Activated CD8-positive, alpha-beta memory T cell treated with anti-CD3 and anti-CD28 coated beads, Interleukin-2, amount 50 U/mL, for 24 hours (primary cell): ENCODE results near the gene ZNHIT3.

Experiments
- DNase-seq: peaks from one replicate; pipeline ENCODE4 v3.0.0-alpha.2; 2020; ENCODE audit errors: extremely low read depth

ZNHIT3 gene

DNA sequence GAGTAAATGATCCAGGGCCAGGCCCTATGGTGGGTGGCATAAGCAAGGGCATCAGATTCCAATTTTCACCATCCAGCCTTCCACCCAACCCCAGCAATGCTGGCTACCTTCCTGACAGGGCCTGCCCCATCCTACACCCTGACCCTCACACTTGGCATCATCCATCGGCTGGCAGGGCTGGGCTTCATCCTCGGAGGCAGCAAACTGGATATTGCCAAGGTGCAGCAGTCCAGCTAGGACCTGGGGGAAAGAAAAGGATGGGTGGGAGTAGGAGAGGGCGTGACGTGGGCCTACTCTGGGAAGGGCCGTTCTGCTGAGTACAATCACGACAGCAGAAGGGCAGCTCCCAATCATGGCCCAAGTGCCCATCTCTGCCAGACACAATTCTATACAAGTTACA is 24.7 kb downstream of the ZNHIT3 start:
- DNase-seq, result no peak

DNA sequence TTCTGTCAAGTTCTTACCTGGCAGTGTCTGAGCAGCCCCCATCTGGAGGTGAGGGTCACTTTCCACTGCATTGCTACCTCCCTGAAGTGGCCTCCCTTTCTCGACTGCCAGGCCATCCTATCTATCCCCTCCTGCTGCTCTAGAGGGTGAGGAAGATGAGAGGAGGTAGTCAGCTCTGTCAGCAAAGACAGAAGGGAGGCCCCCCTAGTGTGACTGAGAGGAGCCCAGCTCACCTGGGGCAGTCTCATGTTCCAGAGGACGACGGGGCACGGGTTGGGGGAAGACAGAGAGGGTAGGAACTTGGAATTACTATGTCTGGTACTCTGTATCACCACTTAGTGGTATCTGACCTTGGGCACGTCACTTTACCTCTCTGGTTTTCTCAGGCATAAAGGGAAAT is 26.2 kb downstream of the ZNHIT3 start:
- no peak for DNase-seq

DNA sequence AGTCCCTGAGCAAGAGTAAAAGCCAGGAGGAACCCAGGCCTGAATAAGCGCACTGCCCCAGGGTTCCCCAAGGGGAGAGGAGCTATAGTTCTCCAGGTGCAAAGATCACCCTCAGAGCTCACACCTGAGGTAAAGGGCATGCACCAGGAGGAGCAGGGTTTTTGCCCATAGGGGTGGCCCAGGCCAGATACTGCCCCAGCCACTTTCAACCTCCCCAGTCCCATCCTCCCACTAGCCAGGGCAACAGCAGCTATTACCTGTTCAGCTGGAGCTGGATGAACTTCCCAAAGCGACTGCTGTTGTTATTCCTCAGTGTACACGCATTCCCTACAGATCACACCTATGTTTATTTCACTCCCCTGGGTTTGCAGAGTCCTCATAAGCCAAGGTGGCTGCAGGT is 28.4 kb downstream of the ZNHIT3 start:
- no peak for DNase-seq

DNA sequence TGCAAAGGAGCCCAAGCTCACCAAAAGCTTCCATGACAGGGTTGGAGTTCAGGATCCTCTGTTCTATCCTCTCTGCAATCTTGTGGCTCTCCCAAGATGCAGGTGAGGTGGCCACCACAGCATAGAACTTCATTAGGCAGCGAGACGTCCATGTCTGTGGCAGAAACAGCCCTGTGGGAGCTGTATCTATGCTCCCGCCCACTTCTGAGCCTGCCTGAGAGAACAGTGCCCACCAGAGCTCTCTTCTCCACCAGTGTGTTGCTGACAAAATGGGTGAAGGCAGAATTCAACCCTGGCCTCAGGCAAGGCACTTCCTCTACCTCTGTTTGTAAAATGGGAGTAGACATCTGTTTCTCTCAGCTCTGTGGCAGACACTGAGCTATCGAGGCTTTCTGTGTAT is 29.4 kb downstream of the ZNHIT3 start:
- no peak for DNase-seq

DNA sequence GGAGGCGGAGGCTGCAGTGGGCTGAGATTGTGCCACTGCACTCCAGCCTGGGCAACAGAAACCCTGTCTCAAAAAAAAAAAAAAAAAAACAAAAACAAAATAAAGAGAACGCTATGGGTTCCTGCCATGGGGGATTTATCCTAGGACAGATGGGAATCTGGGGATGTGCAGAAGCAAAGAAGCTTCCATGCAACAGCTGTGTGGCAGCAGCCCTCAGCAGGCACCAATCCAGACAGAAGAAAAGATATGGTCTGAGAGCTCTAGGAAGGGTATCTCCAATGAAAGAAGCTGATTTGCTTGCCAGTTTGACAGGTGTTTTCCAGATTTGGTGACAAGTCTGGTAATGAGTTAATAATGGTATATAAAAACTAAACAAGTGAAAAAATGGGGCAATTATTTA is 36.6 kb downstream of the ZNHIT3 start:
- no peak for DNase-seq

DNA sequence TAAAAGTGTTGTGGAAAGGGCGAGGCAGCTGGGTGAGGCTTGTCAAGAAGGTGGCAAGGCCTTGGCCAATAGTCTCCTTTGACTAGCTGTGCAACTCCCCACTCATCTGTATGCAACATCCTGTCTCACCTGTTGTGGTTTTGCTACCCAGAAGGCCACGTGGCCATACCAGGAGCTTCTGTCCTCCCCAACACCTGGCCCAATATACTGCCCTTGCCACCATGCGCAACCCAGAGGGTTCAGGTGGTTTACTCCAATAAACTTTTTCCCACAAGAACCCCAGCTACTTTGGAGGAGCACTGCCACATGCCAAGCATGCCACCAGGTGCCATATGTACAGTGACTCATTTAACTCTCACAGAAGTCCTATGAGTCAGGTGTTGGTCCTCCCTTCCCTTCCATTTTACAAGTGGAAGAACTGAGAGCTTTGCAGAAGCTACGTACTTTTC is 38.0 kb downstream of the ZNHIT3 start:
- DNase-seq, result no peak

DNA sequence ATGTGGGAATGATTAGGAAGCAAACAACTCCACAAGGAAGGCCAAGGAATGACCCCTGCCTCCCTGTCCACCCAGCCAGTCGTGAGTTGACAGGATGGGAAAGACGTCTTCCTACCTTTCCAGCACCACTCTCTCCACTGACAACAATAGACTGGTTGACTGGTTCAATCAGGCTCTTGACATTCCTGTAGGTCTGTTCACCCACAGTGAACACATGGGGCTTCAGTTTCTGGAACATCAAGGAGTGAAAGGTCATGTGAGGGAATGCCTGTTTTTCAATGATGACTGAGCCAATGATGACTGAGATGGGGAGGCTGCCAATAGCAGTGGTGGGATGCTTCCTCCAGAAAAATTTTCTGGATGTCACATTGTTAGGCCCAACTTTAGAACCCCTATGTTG is 38.6 kb downstream of the ZNHIT3 start:
- no peak for DNase-seq

DNA sequence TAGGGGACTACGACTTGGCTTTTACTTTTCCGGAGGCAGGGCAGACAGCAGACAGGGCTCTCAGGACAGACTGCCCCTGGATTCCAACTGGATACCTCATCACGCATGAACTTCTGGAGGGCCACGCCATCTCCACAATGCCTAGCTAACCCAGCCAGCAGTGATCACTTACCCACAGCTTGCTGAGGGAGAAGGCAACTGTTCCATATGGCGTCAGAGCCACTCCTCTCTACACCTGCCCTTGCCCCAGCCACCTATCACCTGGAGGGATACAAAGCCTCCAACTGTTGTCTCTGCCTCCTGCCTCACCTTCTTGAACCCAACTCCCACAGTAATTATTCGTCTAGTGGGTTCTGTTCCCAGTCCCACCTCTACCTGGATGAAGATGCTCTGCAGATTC is 39.4 kb downstream of the ZNHIT3 start:
- no peak for DNase-seq

DNA sequence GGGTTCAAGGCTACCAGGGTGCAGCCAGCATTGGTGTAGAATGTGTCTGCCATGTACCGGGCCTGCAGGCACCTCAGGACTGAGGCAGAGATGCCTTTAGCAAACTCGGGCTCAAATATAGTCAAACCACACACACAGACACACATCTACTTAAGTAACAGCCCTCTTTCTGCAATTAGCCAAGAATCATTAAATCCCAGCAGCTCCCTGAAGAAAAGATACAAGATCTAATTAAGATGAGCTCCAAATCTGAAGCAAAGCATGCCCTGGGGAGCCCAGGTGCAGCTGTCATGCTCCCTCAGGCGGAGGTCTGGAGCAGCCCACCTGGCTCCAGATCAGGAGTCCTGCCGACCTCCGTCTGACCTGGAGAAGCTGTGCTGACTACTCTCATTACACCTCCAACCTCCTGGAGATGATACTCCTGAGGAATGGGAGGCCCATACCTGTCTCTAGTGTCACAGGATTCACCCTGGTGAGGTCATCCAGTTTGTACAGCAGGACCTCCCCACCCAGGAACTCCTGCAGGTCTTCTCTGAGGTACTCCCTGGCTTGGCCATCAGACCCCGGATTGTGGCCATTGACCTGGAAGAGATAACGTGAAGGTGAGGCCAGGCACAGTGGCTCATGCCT is 41.3 kb downstream of the ZNHIT3 start:
- no peak for DNase-seq

DNA sequence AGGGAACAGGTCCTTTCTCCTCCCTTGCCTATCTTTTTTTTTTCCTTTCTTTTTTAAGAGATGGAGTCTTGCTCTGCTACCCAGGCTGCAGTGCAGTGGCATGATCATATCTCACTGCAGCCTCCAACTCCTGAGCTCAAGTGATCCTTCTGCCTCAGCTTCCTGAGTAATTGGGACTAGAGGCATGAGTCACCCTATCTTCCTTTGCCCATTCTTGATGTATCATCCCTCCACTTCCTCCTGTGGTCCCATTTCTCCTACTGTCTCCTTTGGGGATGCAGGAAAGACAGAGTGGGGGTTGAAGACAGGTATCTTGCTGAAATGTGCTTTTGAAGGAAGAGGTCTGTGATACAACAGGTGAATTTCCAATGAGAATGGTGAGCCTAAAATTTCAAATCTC is 42.6 kb downstream of the ZNHIT3 start:
- DNase-seq, result no peak

DNA sequence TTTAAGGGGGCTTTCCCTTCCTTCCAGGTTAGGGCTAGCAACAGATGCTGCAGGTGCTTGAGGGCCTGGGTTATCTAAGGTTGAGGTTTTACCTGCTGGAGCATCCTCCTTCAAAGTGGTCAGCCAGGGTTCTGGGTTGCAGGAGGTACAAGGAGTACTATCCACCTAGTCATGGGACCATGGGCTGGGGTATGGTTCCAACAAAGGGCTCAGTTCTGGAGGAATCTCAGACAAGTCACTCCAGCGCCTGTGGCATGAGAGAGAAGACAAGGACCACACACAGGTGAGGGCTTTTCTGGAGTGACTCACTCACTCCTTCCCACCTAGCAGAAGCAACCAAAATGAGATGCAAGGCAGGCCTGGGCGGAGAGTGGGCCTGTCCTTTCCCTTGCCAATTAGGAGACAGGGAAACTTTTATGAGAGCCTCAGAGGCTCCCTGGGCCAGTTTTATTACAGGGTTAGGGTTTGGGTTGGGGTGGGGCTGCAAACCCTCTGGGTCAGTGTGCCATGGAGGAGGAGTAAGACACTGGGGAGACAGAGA is 46.0 kb downstream of the ZNHIT3 start:
- DNase-seq, result no peak

DNA sequence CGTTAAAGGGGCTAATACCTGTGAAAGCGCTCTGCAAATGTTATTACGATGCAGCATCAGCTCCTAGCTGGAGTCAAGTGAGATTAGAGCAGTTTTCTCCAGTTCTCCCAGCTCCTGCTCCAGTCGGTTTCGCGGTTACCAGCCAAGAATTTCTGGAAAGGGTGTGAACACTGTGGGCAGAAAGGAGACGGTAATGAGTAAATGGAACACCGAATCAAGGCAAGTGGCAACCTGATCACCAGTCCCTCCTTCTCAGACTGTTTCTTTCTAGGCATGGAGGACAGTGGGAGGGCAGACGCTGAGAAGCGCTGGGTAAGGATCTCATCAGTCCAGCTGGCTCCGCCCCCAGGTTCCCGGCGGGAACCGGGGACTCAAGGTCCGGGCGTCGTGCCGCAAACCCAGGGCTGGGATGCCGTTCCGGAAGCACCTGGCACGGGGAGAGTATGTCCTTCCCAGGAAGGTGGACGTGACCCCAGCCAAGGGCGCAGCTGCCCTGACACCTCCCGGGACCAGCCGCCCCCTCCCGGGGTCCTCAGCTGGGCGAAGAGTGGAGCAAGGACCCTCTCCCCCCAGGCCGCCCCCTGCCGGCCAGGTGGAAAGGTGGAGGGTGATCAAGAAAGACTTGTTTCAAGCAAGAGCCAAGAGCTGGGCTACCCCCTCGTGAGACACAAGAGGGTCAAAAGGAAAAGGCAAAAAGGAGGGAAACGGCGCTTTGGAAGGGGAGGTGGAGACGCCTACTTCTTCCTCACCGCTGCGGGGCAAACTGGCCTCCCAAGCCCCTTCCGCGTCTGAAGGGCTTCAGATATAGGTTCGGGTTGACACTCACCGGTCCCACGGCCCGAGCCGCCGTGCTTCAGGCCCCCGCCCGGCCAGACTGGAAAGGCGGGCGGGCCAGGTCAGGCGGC is 47.7 kb downstream of the ZNHIT3 start:
- no peak for DNase-seq

DNA sequence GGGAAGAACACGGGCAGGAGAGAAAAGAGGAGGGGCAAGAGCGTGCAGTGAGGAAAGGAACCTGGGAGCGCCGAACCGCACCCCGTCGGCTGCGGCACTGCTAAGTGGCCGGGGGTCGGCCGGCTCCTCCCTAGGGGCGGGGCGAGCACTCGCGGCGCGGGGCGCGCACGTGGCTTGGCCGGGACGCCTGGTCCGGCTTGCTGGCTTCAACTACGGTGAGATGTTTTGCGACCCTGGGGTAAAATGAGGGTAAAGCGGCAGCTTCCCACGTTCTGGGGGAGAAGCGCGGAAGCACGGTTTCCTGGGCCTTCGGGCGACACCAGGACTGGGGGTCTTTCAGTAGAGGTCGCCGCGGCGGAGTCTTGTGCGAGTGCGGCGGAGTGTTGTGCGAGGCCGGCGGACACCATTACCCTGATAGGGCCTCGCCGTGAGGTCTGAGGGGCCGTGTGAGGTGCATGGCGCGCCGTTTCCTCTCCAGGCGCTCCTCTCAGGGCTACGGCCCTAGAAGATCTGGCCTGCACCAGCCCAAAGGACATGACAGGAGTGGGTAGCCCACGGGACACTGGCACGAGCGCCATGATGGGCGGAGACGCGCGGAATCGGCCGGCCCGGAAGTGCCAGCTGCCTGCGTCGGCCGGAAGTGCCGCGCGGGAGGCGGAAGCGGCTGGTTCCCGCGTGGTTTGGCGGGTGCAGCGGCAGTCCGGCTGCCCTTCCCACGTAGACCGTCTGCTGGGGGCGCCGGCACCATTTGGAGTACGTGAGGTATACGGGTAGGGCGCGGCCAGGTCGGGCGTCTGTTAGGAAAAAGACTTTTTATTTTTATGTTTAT is 48.6 kb downstream of the ZNHIT3 start, which contains the start of the genes MYO19 and PIGW:
Gene MYO19 (minus strand): TSS at position 29 of the 829 bp plus-strand sequence. CDS start 2,330 bp downstream, outside the sequence.
Gene PIGW (plus strand): TSS at position 148 of the 829 bp plus-strand sequence. CDS start 2,115 bp downstream, outside the sequence.
- DNase-seq, result peak; percentile 65

DNA sequence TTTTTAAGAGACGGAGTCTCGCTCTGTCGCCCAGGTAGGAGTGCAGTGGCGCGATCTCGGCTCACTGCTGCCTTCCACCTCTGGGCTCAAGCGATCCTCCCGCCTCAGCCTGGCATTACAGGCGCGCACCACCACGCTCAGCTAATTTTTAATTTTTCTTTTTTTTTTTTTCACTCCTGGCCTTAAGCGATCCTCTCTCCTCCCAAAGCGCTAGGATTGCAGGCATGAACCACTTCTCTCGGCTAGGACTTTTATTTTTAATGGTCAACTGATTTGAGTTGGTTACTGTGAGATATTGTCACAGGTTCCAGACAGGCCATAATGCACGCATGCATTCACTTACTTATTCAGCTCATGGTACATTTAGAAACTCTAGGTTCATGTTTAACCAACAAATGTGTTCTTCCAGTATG is 49.2 kb downstream of the ZNHIT3 start:
- no peak for DNase-seq

DNA sequence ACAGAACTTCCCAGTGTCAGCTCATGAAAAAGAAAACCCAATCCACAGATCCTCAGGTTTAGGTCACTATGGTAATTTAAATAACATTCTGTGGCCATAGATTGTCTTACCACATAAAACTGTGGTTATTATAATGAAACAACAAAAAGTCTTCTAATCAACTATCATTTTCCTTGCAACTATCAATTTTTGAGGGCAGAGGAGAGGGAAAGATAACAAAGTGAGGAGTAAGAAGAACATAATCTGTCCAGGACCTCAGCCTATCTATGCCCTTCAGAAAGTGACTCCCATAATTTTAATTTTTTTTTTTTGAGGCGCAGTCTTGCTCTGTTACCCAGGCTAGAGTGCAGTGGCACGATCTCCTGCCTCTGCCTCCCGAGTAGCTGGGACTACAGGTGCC is 54.2 kb downstream of the ZNHIT3 start:
- DNase-seq, result no peak

DNA sequence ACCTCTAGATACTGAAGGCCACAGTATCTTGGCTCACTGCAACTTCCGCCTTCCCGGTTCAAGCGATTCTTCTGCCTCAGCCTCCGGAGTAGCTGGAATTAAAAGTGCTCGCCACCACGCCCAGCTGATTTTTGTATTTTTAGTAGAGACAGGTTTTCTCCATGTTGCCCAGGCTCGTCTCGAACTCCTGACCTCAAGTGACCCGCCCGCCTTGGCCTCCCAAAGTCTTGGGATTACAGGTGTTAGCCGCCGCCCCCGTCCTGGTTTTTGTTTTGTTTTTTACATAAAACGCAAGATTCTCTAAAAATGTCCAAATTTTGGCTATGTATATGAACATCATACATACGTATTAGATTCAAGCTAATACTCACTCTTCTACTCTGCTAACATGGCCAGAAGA is 56.3 kb downstream of the ZNHIT3 start:
- no peak for DNase-seq

DNA sequence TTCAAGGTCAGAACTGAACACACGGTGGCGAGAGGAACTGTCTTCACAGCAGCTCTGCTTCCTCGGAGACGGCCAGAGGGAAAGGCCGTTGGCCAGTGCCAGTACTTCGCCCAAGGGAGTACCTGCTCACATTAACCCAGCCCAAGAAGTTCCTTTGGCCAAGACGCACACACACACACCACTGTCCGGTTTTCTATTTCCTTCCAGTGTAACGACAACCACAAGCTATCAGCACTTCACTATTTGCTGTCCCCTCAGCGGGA is 57.5 kb downstream of the ZNHIT3 start:
- DNase-seq, result no peak

DNA sequence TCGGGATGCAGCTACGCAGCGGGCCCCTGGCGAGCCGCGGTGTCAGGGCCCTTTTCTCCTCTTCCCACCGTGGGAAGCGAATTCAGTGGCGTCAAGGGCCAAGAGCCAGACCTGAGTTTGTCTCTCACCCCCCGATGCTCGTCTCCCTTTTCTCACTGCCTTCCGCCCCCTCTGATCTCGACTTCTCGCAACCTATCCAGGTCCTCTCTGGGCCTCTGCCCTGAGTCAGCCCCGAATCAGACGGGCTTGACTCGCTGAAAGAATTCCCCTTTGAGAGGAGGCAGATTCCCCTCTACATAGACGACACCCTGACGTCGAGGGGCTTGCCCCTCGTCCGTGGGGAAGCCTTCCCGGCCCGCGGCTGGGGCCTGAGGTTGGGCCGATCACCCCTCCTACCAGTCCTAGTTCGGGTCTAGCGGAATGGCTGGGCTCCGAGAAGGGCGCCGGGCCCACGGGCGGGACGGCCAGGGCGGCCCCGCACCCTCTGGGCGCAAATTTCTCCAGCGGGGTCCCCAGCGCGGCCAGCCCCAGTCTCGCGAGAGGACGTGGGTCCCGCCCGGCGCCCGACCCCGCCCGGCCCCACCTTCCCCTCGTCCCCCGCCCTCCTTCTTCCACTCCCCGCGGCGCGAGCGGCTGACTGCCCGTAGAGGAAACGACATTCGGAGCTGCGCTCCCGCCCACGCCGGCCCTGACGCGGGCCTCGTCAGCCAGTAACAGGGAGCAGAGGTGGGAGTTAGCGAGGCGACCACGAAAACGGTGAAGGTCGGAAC is 58.0 kb downstream of the ZNHIT3 start, which contains the start of gene GGNBP2:
Gene GGNBP2 (plus strand): TSS at position 613 of the 770 bp plus-strand sequence. CDS start 806 bp downstream, outside the sequence.
- DNase-seq, result peak; percentile 66

DNA sequence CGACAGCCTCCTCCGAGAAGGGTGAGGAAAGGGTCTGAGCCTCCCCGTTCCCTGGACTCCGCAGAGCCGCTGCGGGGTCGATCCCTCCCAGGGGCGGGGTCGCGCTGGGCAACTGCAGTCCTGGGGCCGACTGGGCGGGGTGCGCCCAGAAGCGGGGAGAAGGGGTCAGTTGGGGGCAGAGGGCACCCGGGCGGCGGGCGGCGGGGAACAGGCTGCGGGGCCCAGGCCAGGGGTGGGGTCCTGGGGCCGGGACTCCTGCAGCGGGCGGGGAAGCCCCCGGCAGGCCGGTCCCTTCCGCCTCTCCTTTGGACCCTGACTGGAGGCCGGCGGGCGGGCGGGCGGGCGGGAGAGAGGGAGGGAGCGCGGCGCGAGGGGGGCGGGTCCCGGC is 58.6 kb downstream of the ZNHIT3 start:
- no peak for DNase-seq
